ENCODE measurements around the gene MSL1.

Gene MSL1

GRCh38 chr17:40182606-40183005 is 60.8 kb downstream of the MSL1 start:
- no peak overlapping the region for H3K27ac ChIP-seq
- TF ChIP-seq CTCF (conservative IDR thresholded peaks at IDR 0.05) (no peak), ZFX (IDR thresholded peaks at IDR 0.05) (no peak)
